Thymus (tissue), 14 donors: ENCODE data around the gene CERS2. TPM values are rescaled to one million over a fixed set of nuclear protein-coding genes. Genes with fewer than 3 reads are reported as not detected.
A peak's percentile ranks its signal among the peaks of the same experiment; 100 is the strongest.

ENCODE experiments used
- DNase-seq, 9 donors: peaks; one replicate each; pipeline ENCODE4 v3.0.0-alpha.2; 2013; ENCODE audit warnings: low spot score in 9 of 9, low read depth in 6 of 9, missing footprints in 1 of 9
- H3K27ac ChIP-seq, 2 donors: one replicate each; pipeline ENCODE4 v1.5.1; 2013; ENCODE audit warnings: control low read depth in 1 of 2, low read depth in 1 of 2, low read length in 1 of 2, mild to moderate bottlenecking in 1 of 2, moderate library complexity in 1 of 2
- H3K27me3 ChIP-seq, 2 donors: one replicate each; pipeline ENCODE4 v1.5.1; 2013; ENCODE audit warnings: low read length in 1 of 2; ENCODE audit not compliant: control insufficient read depth in 2 of 2, insufficient read depth in 1 of 2
- H3K36me3 ChIP-seq, 2 donors: one replicate each; pipeline ENCODE4 v1.5.1; 2013; ENCODE audit warnings: low read length in 1 of 2, mild to moderate bottlenecking in 1 of 2, moderate library complexity in 1 of 2; ENCODE audit not compliant: control insufficient read depth in 2 of 2, insufficient read depth in 2 of 2
- H3K4me1 ChIP-seq, 2 donors: one replicate each; pipeline ENCODE4 v1.5.1; 2013; ENCODE audit warnings: low read length in 2 of 2; ENCODE audit not compliant: control insufficient read depth in 2 of 2, insufficient read depth in 2 of 2
- H3K4me3 ChIP-seq, 2 donors: one replicate each; pipeline ENCODE4 v1.5.1; 2013; ENCODE audit warnings: low read length in 2 of 2, control low read depth in 1 of 2, mild to moderate bottlenecking in 1 of 2
- H3K9me3 ChIP-seq, 2 donors: one replicate each; pipeline ENCODE4 v1.5.1; 2013; ENCODE audit warnings: low read length in 1 of 2, mild to moderate bottlenecking in 1 of 2; ENCODE audit not compliant: control insufficient read depth in 2 of 2, insufficient read depth in 1 of 2
- WGBS: extraction: QIAGEN DNeasy Blood & Tissue Kit; methylation state at CpG from one replicate; pipeline ENCODE4 v1.1.7; 2013; 5-methylcytosine and 5-hydroxymethylcytosine counted together
- long read RNA-seq, 10 donors: transcript quantifications; one replicate each; lab custom pipeline, GENCODE V29; 2026
- polyA plus RNA-seq: library from polyadenylated mRNA; stranded (reverse); fragments of 200-250 nt; gene quantifications from one replicate; pipeline ENCODE4 v1.2.3, GENCODE V29; 2013
- total RNA-seq: library from RNA; stranded (reverse); fragments of 120-200 nt; gene quantifications from one replicate; pipeline ENCODE4 v1.2.4, GENCODE V29; 2013
- donor health status: healthy.

The CERS2 gene, protein sequence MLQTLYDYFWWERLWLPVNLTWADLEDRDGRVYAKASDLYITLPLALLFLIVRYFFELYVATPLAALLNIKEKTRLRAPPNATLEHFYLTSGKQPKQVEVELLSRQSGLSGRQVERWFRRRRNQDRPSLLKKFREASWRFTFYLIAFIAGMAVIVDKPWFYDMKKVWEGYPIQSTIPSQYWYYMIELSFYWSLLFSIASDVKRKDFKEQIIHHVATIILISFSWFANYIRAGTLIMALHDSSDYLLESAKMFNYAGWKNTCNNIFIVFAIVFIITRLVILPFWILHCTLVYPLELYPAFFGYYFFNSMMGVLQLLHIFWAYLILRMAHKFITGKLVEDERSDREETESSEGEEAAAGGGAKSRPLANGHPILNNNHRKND
- total RNA-seq, result 55.6 TPM
- 76.3 TPM for polyA plus RNA-seq
- long read RNA-seq, donor 1, partial matches to known transcripts, result 0 of 4 reads
- long read RNA-seq, donor 1, other reads (novel, unspliced or antisense), result 0 of 4 reads
- long read RNA-seq, donor 2, transcript CERS2-205 (11 exons, 2,505 nt), result major isoform, 57 of 68 reads
- long read RNA-seq, donor 2, partial matches to known transcripts, result 10 of 68 reads
- long read RNA-seq, donor 2, other reads (novel, unspliced or antisense), result 0 of 68 reads
- long read RNA-seq, donor 3, transcript CERS2-201 (11 exons, 2,544 nt), result minor isoform, 6 of 37 reads
- long read RNA-seq, donor 3, transcript CERS2-205 (11 exons, 2,505 nt), result major isoform, 30 of 37 reads
- long read RNA-seq, donor 3, partial matches to known transcripts, result 0 of 37 reads
- long read RNA-seq, donor 3, other reads (novel, unspliced or antisense), result 0 of 37 reads
- long read RNA-seq, donor 4, transcript CERS2-205 (11 exons, 2,505 nt), result major isoform, 9 of 10 reads
- long read RNA-seq, donor 4, partial matches to known transcripts, result 0 of 10 reads
- long read RNA-seq, donor 4, other reads (novel, unspliced or antisense), result 0 of 10 reads
- long read RNA-seq, donor 5, transcript CERS2-205 (11 exons, 2,505 nt), result major isoform, 20 of 28 reads
- long read RNA-seq, donor 5, partial matches to known transcripts, result 6 of 28 reads
- long read RNA-seq, donor 5, other reads (novel, unspliced or antisense), result 0 of 28 reads
- long read RNA-seq, donor 6, transcript CERS2-205 (11 exons, 2,505 nt), result major isoform, 14 of 14 reads
- long read RNA-seq, donor 6, partial matches to known transcripts, result 0 of 14 reads
- long read RNA-seq, donor 6, other reads (novel, unspliced or antisense), result 0 of 14 reads
- long read RNA-seq, donor 7, transcript CERS2-205 (11 exons, 2,505 nt), result major isoform, 17 of 19 reads
- long read RNA-seq, donor 7, partial matches to known transcripts, result 0 of 19 reads
- long read RNA-seq, donor 7, other reads (novel, unspliced or antisense), result 0 of 19 reads
- long read RNA-seq, donor 8, transcript CERS2-205 (11 exons, 2,505 nt), result major isoform, 11 of 12 reads
- long read RNA-seq, donor 8, partial matches to known transcripts, result 0 of 12 reads
- long read RNA-seq, donor 8, other reads (novel, unspliced or antisense), result 0 of 12 reads
- long read RNA-seq, donor 9, transcript CERS2-205 (11 exons, 2,505 nt), result major isoform, 17 of 18 reads
- long read RNA-seq, donor 9, partial matches to known transcripts, result 0 of 18 reads
- long read RNA-seq, donor 9, other reads (novel, unspliced or antisense), result 0 of 18 reads
- long read RNA-seq, donor 10, transcript CERS2-205 (11 exons, 2,505 nt), result major isoform, 13 of 13 reads
- long read RNA-seq, donor 10, partial matches to known transcripts, result 0 of 13 reads
- long read RNA-seq, donor 10, other reads (novel, unspliced or antisense), result 0 of 13 reads

- Histone ChIP-seq H3K4me3 (peak within 1 kb of the TSS; percentile 81 to 95), H3K4me1 (peaks cover 30 to 58% of the 10 kb centered on the region in 2 donors), H3K27ac (peak within 1 kb of the TSS; percentile 69 to 82), H3K27me3 (peaks cover 0 to 2% of the 10 kb centered on the region in 2 donors), H3K9me3 (peaks cover 0 to 8% of the 10 kb centered on the region in 2 donors), H3K36me3 (peaks cover 3 to 9% of the 10 kb centered on the region in 2 donors)
- WGBS, result 5% methylated on average over 106 of the region's 106 CpGs
- DNase-seq, result peak in 7 of 9 donors; percentile 43 to 88 (median 66)
These were observed at the start of gene CERS2 for GRCh38 chr1:150974580-150975478. Gene CERS2 (minus strand): TSS chr1:150974835. CDS start chr1:150969090, 5,745 bp downstream.

DNA sequence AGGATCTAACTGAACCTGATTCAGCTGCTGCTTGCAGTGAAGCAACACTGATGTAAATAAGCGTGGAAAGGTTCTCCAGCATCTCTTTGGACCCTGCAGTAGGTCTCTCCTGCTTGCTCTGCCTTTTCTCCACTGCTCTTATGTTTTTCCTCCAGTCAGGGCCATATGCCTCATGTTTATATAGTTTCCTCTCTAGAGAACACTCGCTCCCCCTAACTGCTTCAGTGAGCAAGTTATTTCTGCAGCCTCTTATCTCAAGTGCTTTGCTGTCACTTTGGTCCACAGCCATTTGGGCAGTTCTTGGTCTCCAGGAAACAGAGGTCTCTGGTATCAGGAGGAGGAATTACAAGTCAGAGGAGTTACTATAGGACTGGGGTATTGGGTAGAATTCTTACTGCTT lies 38.9 kb upstream of the CERS2 start:
- H3K4me3 ChIP-seq, result no peak overlapping the region
- 97% methylated on average over 2 of the region's 2 CpGs for WGBS
- H3K27me3 ChIP-seq, result no peaks in the 10 kb centered on the region
- peaks cover 13 to 15% of the 10 kb centered on the region in 2 donors for H3K4me1 ChIP-seq
- H3K9me3 ChIP-seq, result no peaks in the 10 kb centered on the region
- no peak overlapping the region for H3K27ac ChIP-seq
- DNase-seq, result no peak
- peaks cover 3 to 12% of the 10 kb centered on the region in 2 donors for H3K36me3 ChIP-seq

DNA sequence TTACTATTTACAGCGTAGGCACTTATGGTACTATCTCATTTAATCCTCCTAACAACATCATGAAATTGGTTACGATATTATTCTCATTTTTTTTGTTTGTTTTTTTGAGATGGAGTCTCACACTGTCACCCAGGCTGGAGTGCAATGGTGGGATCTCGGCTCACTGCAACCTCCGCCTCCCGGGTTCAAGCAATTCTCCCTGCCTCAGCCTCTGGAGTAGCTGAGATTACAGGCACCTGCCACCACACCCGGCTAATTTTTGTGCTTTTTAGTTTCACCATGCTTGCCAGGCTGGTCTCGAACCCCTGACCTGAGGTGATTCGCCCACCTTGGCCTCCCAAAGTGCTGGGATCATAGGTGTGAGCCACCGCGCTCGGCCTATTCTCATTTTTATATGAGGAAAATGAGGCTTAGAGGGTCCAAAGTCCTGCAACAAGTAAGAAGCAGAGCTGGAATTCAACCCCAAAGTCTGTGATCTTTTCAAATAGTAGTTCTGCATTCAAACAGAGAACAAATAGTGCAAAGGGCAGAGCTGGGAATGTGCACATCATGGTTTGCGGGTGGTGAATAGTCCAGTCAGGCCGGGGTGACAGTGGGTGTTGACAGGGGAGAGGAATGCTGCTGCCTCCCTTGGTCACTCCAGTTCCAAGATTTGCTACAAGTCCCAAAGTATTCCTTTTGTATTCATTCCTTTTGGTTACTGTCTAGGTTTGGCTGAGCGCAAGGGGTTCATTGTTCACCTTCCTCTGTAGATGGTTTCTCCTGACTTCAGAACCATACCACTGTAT lies 38.2 kb upstream of the CERS2 start:
- Histone ChIP-seq H3K36me3 (peaks cover 3 to 7% of the 10 kb centered on the region in 2 donors), H3K27ac (no peak overlapping the region), H3K27me3 (no peaks in the 10 kb centered on the region), H3K9me3 (no peaks in the 10 kb centered on the region), H3K4me3 (no peak overlapping the region), H3K4me1 (peaks cover 16 to 18% of the 10 kb centered on the region in 2 donors)
- no peak for DNase-seq
- WGBS, result 99% methylated on average over 14 of the region's 14 CpGs

- H3K27ac ChIP-seq, result peak overlapping the region in 1 of 2 donors; percentile 7
- H3K27me3 ChIP-seq, result no peaks in the 10 kb centered on the region
- H3K9me3 ChIP-seq, result no peaks in the 10 kb centered on the region
- peaks cover 29 to 34% of the 10 kb centered on the region in 2 donors for H3K4me1 ChIP-seq
- peaks cover 3 to 6% of the 10 kb centered on the region in 2 donors for H3K36me3 ChIP-seq
- H3K4me3 ChIP-seq, result no peak overlapping the region
- 69% methylated on average over 4 of the region's 4 CpGs for WGBS
- DNase-seq, result no peak
These were observed 36.7 kb upstream of the CERS2 start for GRCh38 chr1:151011154-151011850.

DNA sequence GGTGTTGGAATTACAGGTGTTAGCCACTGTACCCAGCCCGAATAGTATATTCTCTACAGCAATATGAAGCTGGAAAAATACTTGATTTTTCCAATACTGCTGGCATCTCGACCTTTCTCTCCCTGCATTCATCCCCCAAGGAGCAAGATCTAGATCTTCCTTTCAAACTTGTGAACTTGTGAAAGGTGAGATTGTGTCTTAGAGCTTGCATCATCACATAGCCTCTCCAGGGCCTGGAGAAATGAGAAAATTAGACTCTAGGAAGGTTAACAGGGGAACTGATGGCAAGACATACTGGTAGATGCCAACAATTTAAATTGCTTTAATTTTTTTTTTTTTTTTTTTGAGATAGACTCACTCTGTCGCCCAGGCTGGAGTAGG lies 35.7 kb upstream of the CERS2 start:
- no peak for DNase-seq
- WGBS, result 97% methylated on average over 3 of the region's 3 CpGs
- H3K9me3 ChIP-seq, result no peaks in the 10 kb centered on the region
- no peak overlapping the region for H3K4me3 ChIP-seq
- no peaks in the 10 kb centered on the region for H3K27me3 ChIP-seq
- H3K36me3 ChIP-seq, result peaks cover 3 to 6% of the 10 kb centered on the region in 2 donors
- H3K27ac ChIP-seq, result no peak overlapping the region
- peaks cover 37 to 44% of the 10 kb centered on the region in 2 donors for H3K4me1 ChIP-seq

DNA sequence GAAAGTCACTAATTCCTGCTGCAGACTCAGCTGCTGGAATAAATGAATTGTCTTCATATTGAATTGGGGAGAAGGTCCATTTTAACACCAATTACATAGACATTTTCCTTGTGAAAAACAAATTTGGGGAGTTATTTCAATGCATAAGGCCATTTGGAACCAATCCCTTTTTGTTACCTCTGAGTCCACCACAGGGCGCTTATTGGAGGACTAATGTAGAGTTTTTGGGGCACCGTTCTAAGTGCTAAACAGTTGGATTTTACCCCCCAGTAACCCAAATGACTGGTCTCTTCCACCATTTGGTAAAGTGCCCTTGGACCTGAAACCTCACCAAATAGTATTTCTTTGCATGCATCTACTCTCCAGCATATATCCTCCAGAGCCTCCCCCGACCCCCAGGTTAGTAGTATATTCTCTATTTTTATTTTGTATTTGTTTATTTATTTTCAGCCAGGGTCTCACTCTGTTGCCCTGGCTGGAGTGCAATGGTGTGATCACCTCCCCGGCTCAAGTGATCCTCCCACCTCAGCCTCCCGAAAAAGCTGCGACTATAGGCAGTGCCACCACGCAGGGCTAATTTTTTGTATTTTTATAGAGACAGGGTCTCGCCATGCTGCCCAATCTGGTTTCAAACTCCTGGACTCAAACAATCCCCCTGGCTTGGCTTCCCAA lies 35.2 kb upstream of the CERS2 start:
- Histone ChIP-seq H3K9me3 (no peaks in the 10 kb centered on the region), H3K27me3 (no peaks in the 10 kb centered on the region), H3K4me1 (peaks cover 37 to 45% of the 10 kb centered on the region in 2 donors), H3K36me3 (peaks cover 3 to 6% of the 10 kb centered on the region in 2 donors), H3K4me3 (no peak overlapping the region), H3K27ac (no peak overlapping the region)
- 98% methylated on average over 8 of the region's 8 CpGs for WGBS
- DNase-seq, result no peak
